DMS153 treated with DMSO at 0.1 percent for 48 hours (cell line): ENCODE results near the gene KLC1.

ENCODE experiments used
- DNase-seq: peaks from one replicate; lab custom pipeline; 2025; ENCODE audit not compliant: unreplicated experiment; lab: John Stamatoyannopoulos, UW

KLC1 gene

GRCh38 chr14:103702497-103703432 is 73.8 kb downstream of the KLC1 start:
- DNase-seq = no peak

- DNase-seq = no peak
Observed at GRCh38 chr14:103703433-103704385, 74.7 kb downstream of the KLC1 start.

GRCh38 chr14:103704708-103705107 is 75.7 kb downstream of the KLC1 start:
- no peak for DNase-seq

- no peak for DNase-seq
Observed at GRCh38 chr14:103705118-103705503, 76.1 kb downstream of the KLC1 start.

- DNase-seq = no peak
Observed at GRCh38 chr14:103705504-103706284, 76.7 kb downstream of the KLC1 start.

- DNase-seq = no peak
Observed at GRCh38 chr14:103706551-103707328, 77.7 kb downstream of the KLC1 start.

- no peak for DNase-seq
Observed at GRCh38 chr14:103707329-103708263, 78.6 kb downstream of the KLC1 start.

GRCh38 chr14:103708750-103709187 is 79.8 kb downstream of the KLC1 start:
- DNase-seq = no peak

- DNase-seq = no peak
Observed at GRCh38 chr14:103709814-103710213, 80.8 kb downstream of the KLC1 start.

- no peak for DNase-seq
Observed at GRCh38 chr14:103710771-103711377, 81.9 kb downstream of the KLC1 start.

- DNase-seq = peak; percentile 6
Observed at GRCh38 chr14:103711516-103712431, 82.8 kb downstream of the KLC1 start.

- DNase-seq = no peak
Observed at GRCh38 chr14:103712633-103713247, 83.7 kb downstream of the KLC1 start.

- no peak for DNase-seq
Observed at GRCh38 chr14:103713304-103714062, 84.5 kb downstream of the KLC1 start.

- no peak for DNase-seq
Observed at GRCh38 chr14:103714063-103714724, 85.2 kb downstream of the KLC1 start.

- peak; percentile 83 for DNase-seq
Observed at GRCh38 chr14:103715052-103716000, 86.3 kb downstream of the KLC1 start, which contains the start of the genes XRCC3 and ZFYVE21. TSS of gene XRCC3 (minus strand) at chr14:103715451. CDS start at chr14:103711087, 4,364 bp downstream. TSS of gene ZFYVE21 (plus strand) at chr14:103715810. CDS start at chr14:103715842, 32 bp downstream.
